ENCODE data around the gene FOXF1. TPM values are rescaled to one million over a fixed set of nuclear protein-coding genes. Genes with fewer than 3 reads are reported as not detected.

FOXF1 gene
- total RNA-seq, 2 experiments from 2014 or later: not detected

DNA sequence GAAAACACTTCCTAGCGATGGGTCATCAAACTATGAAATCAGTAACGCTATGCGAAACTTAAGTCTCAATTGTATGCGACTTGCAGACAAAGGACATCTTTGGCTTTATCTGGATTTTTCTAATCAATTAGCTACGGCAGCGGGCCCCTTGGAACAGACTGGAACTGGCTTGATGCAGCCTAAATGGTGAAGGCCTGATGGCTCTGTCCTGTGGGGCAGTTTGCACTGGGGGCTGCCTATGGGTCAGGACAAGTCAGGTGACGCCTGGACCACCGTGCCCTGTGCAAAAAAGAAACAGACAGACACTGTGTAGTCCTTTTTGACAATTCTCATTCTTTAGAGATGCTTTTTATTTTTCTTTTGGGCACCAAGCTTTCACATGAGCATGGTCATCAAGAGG lies 22.7 kb downstream of the FOXF1 start:
- TF ChIP-seq, protein P1, sequence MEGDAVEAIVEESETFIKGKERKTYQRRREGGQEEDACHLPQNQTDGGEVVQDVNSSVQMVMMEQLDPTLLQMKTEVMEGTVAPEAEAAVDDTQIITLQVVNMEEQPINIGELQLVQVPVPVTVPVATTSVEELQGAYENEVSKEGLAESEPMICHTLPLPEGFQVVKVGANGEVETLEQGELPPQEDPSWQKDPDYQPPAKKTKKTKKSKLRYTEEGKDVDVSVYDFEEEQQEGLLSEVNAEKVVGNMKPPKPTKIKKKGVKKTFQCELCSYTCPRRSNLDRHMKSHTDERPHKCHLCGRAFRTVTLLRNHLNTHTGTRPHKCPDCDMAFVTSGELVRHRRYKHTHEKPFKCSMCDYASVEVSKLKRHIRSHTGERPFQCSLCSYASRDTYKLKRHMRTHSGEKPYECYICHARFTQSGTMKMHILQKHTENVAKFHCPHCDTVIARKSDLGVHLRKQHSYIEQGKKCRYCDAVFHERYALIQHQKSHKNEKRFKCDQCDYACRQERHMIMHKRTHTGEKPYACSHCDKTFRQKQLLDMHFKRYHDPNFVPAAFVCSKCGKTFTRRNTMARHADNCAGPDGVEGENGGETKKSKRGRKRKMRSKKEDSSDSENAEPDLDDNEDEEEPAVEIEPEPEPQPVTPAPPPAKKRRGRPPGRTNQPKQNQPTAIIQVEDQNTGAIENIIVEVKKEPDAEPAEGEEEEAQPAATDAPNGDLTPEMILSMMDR (IDR thresholded peaks at IDR 0.05): no peak
- Mint-ChIP-seq H3K9me3 (no peaks in the 10 kb centered on the region), H3K4me3 (no peak overlapping the region), H3K27me3 (no peaks in the 10 kb centered on the region), H3K4me1 (ENCODE audit: low read depth) (no peaks in the 10 kb centered on the region), H3K27ac (no peak overlapping the region), H3K36me3 (ENCODE audit: low read depth) (peaks cover 6% of the 10 kb centered on the region)
- CTCF ChIA-PET: no interaction called here
- DNase-seq: no peak
- intact Hi-C loops (cut with micrococcal nuclease): no loop called here
- no peak for ATAC-seq
- POLR2A ChIA-PET: no interaction called here

DNA sequence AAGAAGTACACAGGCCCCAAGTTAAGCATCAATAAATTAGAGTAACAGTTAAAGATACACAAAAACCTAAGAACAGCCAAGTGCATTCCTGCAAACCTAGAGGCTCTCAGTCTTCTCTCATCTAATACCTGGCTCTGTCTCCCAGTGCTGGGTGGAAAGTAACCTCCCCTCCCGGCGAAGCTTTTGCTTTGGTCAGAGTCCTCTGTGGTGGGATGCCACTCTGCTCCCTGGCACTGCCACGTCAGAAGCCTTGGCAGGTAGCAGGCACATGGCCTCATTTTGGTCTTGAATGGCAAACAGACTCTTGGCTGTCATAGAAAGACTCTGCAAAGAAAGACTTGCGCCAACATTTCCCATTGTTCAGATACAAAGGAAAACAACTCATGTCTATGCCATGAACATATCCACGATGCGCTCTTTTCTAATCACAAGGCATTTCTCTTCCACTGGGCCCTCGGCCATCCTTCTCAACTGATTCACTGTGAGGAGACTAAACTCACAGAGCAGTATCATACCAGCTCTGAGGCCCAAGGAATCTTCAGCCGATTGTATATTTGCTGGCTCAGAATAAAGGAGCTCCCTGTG lies 23.5 kb downstream of the FOXF1 start:
- H3K9me3 Mint-ChIP-seq: no peaks in the 10 kb centered on the region
- no peak overlapping the region for H3K27ac Mint-ChIP-seq
- intact Hi-C loops (cut with micrococcal nuclease): no loop called here
- no peak overlapping the region for H3K4me3 Mint-ChIP-seq
- DNase-seq (no peak), ATAC-seq (no peak)
- CTCF ChIA-PET: no interaction called here
- POLR2A ChIA-PET: no interaction called here
- no peaks in the 10 kb centered on the region for H3K27me3 Mint-ChIP-seq
- H3K36me3 Mint-ChIP-seq (ENCODE audit: low read depth): peaks cover 7% of the 10 kb centered on the region
- H3K4me1 Mint-ChIP-seq (ENCODE audit: low read depth): no peaks in the 10 kb centered on the region
- TF ChIP-seq, protein P1 (IDR thresholded peaks at IDR 0.05): no peak

DNA sequence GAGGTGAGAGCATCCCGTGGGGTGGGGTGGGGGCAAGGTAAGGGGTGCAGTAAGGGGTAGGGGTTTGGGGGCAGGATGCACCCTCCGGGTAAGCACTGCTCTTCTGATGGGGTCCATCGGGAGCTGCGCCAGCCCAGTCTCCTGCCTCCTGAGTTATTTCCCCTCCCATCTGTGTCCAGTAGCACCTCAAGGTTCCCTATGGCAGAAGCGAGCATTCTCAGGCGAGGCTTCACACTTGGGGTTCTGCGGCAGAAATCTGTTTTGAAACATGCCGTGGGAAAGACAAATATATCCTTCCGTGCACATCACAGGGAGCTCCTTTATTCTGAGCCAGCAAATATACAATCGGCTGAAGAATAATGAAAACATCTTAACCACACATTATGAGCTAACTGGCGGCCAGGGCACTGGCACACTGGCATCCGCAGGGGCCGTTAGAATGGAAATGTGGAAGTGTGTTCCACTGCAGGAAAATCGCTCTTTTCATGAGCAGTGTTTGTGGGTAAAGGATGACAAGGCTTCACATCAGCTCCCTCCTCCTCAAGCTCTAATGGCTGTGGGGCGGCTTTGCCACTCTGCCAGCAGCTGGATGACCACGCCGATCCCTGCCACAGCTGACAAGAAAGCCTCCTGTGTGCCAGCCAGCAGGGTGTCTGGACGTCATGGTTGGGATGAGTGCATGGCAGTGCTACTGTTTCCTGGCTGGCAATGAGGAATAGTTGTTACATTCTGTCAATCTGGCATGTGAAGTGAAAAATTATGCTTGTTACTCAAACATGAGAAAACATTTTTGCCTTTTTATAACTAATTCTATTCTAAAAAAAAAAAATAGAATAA lies 24.7 kb downstream of the FOXF1 start:
- POLR2A ChIA-PET: no interaction called here
- ATAC-seq (no peak), DNase-seq (no peak)
- TF ChIP-seq, protein P1 (IDR thresholded peaks at IDR 0.05): no peak
- Mint-ChIP-seq H3K4me1 (ENCODE audit: low read depth) (no peaks in the 10 kb centered on the region), H3K27ac (no peak overlapping the region), H3K36me3 (ENCODE audit: low read depth) (peaks cover 13% of the 10 kb centered on the region), H3K27me3 (no peaks in the 10 kb centered on the region), H3K4me3 (no peak overlapping the region), H3K9me3 (no peaks in the 10 kb centered on the region)
- intact Hi-C loops (cut with micrococcal nuclease): no loop called here
- CTCF ChIA-PET: interaction anchor here (0.6 kb wide), 1 partner anchor 156 kb away, joined by 4 read pairs; no protein-coding TSS in a partner anchor

DNA sequence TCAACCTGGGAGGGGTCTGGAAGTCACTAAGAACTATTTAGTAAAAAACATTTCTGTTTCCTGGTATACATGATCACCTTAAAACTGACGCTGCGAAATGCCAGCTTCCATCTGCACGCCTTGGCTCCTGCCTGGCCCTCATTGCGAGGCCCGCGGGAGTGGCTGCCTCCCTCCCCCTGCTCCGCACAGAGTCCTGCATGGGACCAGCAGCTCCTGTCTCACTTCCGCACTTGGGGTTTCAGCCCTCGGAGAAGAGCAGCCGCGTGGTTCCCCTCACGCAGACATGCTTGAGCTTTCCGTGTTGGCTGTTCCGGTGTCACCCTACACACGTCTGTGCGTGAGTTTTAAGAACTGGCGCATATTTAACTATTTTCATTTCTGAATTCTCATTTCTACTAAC lies 26.3 kb downstream of the FOXF1 start:
- ATAC-seq: no peak

DNA sequence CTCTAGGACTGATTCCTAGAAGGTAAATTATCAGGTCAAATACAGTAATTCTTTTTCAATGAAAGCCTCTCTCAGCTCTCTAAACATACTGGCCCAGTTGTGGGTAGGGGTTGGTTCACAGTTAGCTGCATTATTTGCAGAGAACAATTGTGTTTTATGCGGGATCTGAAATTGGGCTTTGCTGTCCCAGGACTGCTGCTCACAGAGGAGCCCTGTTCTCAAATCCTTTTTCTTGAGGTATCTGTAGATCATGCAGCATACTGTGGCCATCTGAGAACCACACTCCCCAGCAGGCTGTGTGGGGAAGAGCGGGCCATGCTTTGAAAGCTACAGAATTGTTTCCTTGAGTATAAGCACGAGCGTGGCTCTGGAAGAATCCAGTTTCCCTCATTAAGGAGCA lies 27.2 kb downstream of the FOXF1 start:
- Mint-ChIP-seq H3K9me3 (no peaks in the 10 kb centered on the region), H3K36me3 (ENCODE audit: low read depth) (peaks cover 22% of the 10 kb centered on the region), H3K27ac (no peak overlapping the region), H3K27me3 (no peaks in the 10 kb centered on the region), H3K4me3 (no peak overlapping the region), H3K4me1 (ENCODE audit: low read depth) (no peaks in the 10 kb centered on the region)
- CTCF ChIA-PET: no interaction called here
- TF ChIP-seq, protein P1 (IDR thresholded peaks at IDR 0.05): no peak
- POLR2A ChIA-PET: no interaction called here
- no peak for ATAC-seq
- intact Hi-C loops (cut with micrococcal nuclease): no loop called here
- no peak for DNase-seq

More for the DNA sequence above, 26.3 kb downstream of the FOXF1 start:
- intact Hi-C loops (cut with micrococcal nuclease): no loop called here
- H3K27ac Mint-ChIP-seq: no peak overlapping the region
- H3K4me1 Mint-ChIP-seq (ENCODE audit: low read depth): no peaks in the 10 kb centered on the region
- no peaks in the 10 kb centered on the region for H3K9me3 Mint-ChIP-seq
- no peak for DNase-seq
- POLR2A ChIA-PET: no interaction called here
- peaks cover 18% of the 10 kb centered on the region for H3K36me3 Mint-ChIP-seq (ENCODE audit: low read depth)
- no peaks in the 10 kb centered on the region for H3K27me3 Mint-ChIP-seq
- TF ChIP-seq, protein P1 (IDR thresholded peaks at IDR 0.05): no peak
- CTCF ChIA-PET: no interaction called here
- H3K4me3 Mint-ChIP-seq: no peak overlapping the region
